GM19239 (cell line): ENCODE results near the gene SLIT3.

Experiments
- DNase-seq: peaks from one replicate; pipeline ENCODE4 v3.0.0; 2011; ENCODE audit warnings: low spot score; ENCODE audit not compliant: insufficient read length
- FAIRE-seq: peaks from 2 replicates; lab custom pipeline; 2011; peaks lifted over from hg19 to GRCh38; lab: Jason Lieb, UNC

Gene SLIT3

DNA sequence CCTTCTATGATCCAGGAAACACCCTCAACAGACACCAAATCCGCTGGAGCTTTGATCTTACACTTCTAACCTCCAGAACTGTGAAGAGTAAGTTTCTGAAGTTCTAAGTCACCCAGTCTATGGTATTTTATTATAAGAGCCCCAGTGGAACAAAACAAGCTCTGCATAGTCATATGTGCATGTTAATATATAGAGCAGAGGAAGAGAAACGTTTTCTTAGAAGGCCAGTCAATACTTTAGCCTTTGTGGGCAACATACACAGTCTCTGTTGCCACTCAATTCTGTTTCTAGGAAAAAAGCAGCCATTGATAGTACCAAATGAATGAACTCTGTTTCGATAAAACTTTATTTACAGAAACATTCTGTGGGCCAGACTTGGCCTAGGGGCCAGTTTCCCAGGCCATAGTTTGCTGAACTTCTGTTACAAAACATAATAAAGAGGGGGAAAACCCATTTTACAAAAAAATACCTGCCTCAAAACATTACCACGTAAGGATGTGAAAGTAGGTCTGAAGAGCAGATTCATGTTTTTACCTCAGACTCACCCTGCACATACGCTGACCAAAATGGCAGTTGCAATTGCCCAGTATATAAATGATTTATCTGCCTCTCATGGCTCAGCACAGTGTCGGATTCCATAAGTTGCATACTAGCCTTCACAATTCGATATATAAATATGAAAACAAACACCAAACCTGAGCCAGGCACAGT, 350.5 kb downstream of the SLIT3 start:
- DNase-seq: no peak
- FAIRE-seq: no peak

- no peak for FAIRE-seq
Observed at GRCh38 chr5:168948746-168949145, 352.2 kb downstream of the SLIT3 start.

GRCh38 chr5:168947212-168947868, 353.6 kb downstream of the SLIT3 start:
- FAIRE-seq (no peak), DNase-seq (peak; percentile 26)

More at GRCh38 chr5:168948746-168949145, 352.2 kb downstream of the SLIT3 start:
- DNase-seq: no peak

- DNase-seq (no peak), FAIRE-seq (no peak)
Observed at GRCh38 chr5:168946363-168946762, 354.6 kb downstream of the SLIT3 start.

DNA sequence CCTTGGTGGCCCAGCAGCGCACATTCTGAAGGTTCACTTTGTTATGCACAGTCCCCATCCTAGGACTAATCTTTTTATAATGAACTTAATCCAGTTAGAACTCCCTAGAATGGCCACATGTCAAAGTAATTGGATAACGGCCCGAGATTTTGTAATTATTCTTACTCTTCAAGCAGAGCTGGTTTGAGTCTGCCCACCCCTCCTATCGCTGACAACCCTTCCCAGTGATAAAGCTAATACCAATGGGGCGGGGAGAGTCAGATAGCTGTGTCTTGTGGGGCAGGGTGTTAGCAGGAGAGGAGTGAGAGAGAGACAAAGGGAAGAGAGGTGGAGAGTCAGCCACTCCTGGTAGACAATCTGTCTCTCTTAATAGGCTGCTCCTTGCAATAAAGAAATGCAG, 356.9 kb downstream of the SLIT3 start:
- DNase-seq (no peak), FAIRE-seq (no peak)

- FAIRE-seq (no peak), DNase-seq (no peak)
Observed at GRCh38 chr5:168943091-168943884, 357.7 kb downstream of the SLIT3 start.

DNA sequence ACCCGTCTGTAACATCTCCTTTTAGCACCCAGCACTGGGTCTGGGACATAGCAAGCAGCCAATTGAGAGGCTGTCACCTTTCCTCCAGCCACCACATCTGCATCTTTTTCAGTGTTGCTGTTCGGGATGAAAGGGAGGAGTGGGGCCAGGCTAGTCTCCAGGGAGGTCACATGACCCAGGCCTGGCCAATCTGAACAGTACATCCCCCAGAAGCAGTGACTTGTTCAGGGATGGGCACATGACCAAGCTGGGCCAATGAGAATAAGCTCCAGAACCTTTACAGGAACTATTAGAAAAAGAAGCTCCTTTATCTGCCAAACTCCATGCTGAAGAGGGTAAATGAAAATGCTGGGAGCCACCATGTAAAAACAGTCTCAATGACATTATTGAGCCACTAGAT, 359.0 kb downstream of the SLIT3 start:
- DNase-seq (no peak), FAIRE-seq (no peak)

GRCh38 chr5:168940712-168941111, 360.2 kb downstream of the SLIT3 start:
- DNase-seq: no peak
- FAIRE-seq: no peak

DNA sequence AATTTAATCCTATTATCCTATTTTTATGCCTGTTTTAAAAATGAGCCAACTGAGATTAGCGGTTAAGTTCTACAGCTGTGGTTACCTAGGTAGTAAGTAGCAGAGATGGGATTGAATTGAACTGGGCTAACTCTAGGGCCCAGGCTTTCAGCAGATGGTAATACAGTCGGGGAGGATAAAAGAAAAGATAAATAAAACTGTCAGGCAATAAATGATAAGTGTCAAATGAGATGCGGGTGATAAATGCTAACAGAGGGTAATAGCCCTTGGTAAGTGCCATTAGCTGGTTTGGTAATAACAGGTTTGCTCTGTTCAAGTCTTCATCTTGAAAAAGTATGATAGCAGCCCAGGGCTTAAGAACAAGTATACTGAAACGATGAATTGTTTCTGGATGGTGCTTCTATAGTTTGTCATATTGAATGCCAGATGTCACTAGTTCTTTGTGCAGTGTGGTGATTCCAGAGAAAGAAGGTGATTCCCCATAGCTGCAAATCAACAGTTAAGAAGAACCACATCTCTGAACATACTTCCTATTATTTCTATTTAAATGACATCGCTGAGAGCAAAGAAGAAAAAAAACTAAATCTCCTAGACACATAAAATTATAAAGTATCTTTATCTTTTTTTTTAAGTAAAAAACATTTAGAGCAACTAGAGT, 360.9 kb downstream of the SLIT3 start:
- no peak for DNase-seq
- no peak for FAIRE-seq

DNA sequence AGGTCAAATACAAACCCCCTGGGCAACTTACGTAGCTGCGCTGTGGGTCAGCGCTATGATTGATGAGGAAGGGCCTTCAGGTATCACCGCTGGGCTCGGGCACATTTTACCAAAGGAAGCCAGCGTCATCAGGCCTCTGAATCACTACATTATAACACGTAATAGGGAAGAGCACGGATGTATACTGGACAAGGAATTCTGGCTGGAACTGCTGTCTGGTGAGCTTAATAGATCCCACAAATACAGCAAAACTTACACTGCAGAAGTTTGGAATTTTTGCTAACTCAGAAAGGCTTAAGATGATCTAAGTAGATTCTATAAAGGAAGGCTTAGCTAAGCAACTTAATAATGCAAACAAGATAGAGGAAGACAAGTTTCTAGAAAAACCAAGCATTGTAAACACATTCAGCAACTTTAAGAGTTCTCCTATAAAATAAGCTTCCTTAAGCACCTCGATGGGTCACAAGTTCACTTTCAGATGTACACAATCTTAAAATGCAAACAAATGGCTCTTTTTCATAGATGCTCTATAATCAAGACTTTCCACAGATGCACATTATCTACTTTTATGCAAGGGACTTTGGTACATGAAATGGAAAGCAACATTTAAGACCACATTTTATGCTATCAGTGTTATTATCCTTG, 361.7 kb downstream of the SLIT3 start:
- DNase-seq (no peak), FAIRE-seq (no peak)

- DNase-seq (no peak), FAIRE-seq (no peak)
Observed at GRCh38 chr5:168936511-168936910, 364.4 kb downstream of the SLIT3 start.

DNA sequence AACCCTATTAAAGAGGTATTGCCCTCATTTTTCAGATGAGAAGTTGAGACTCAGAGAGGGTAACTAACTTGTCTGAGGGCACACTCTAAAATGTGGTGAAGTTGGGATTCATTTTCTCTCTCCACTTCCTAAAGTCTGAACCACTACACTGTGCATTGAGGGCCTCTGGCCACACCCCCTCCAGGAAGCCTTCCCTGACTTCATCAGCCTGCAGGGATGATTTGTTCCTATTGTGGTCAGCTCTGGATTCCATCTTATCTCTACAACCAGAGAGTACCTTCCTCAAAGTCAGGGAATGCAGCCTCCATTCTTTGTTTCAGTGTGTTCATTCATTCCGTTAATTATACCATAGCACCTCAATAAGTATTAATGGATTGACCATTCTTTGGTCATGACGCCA, 365.8 kb downstream of the SLIT3 start:
- FAIRE-seq: no peak
- DNase-seq: no peak

DNA sequence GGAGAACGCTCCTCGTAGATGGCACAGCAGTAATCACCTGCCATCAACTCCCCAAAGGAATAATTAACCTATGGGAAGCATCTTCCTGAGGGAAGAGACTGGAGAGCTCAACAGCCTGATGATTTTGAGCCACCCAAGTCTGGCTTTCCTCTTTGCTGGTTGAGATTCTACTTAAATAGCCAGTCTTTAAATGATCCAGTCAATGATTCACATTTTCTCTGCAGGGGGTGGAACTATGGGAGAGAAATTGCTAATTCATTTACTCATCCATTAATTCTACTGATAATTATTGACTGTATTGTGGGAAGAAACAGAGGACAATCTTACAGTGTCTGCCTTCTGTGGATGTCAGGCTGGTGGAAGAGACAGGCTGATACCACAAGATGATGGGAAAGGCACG, 366.8 kb downstream of the SLIT3 start:
- no peak for FAIRE-seq
- no peak for DNase-seq

DNA sequence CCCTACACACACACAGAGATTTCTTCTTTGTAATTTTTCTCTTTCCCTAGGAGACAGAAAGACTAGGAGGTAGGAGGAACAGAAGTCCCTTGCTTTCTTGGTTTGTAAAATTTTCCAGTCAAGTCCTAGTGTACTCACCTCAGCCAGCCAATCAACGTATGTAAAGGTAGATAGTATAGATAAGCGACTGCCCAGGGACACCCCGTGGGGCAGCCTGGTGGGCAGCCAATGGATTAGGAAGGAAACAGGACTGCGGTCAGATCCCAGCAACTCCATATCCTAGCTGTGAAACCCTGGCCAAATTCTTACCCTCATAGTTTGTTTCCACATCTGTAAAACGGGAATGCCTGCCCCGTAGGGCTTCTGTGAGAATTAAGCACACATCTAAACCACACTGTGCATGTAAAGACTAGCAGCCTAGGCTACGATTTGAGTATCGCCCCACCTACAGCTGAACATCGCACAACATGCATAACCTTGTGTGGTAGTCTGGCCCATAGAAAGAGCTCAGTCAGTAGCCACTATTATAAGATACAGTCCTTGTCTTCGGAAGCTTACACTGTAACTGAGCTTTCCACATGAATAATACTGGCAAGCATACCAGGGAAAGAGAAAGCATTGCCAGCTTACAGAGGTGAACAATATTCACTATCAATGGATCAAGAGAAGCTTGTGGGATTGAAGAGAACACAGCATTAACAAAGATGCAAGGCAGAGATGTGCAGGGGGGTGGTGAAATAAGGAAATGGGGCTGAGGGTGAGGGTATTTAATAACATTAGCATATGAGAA, 368.3 kb downstream of the SLIT3 start:
- FAIRE-seq (no peak), DNase-seq (no peak)

DNA sequence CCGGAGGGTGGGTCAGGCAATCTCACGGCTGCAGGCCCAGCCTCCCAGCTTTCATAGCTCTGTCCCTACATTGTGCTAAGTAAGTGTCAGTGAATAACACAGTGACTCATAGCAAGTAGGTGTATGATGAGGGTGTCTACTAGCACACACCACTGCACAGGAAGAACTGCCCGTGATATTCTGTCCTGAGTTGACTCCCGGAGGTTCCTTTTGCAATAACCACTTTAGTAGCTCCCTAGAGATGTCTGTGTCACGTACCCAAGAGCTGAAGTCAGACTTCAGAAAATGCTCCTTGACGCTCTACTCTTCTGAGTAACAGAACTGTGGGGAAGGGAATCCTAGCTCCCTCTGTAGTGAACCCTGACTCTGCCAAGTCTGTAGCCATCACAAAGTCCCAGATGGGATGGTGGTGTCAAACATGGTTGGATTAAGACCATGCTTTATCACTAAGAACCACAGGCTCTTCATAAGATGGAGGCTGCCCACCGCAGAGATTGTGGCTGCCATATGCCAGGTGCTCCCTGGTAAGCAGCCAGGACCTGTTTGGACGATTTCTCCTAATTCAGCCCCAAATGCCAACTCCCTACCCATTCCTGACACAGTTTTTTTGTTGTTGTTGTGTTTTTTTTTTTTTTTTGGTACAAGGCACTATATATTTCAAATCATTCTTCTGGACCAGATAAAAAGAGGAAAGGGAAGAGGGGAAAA, 369.1 kb downstream of the SLIT3 start:
- no peak for DNase-seq

GRCh38 chr5:168929656-168930055, 371.3 kb downstream of the SLIT3 start:
- no peak for FAIRE-seq
- DNase-seq: no peak

More for the DNA sequence above, 369.1 kb downstream of the SLIT3 start:
- FAIRE-seq: no peak

GRCh38 chr5:168925160-168925559, 375.8 kb downstream of the SLIT3 start:
- no peak for DNase-seq
- FAIRE-seq: no peak

GRCh38 chr5:168921147-168921866, 379.6 kb downstream of the SLIT3 start:
- DNase-seq (no peak), FAIRE-seq (no peak)
